H1 (cell line): ENCODE results near the gene NAPG.
"Not testable (repeated sequence)": the region's sequence is repeated elsewhere in the genome, so short reads cannot be mapped to it uniquely, and the experiment has no call there.

Experiments used
- CHD1 ChIP-seq: IDR thresholded peaks from 2 replicates; pipeline ENCODE4 v1.6.1; 2012; ENCODE audit warnings: low read depth, low read length, improper control_type of control experiment
- EP300 ChIP-seq, 2 experiments: IDR thresholded peaks; 1 replicate in 1 of 2; 2 replicates in 1 of 2; pipeline ENCODE4 v1.6.1; 2011 to 2012; ENCODE audit warnings: low read depth in 2 of 2, low read length in 2 of 2, mild to moderate bottlenecking in 2 of 2, borderline replicate concordance in 1 of 2, inconsistent platforms in 1 of 2, moderate library complexity in 1 of 2
- EZH2 ChIP-seq: fragments of 200-600 bp; sonication (generic); IDR thresholded peaks from 2 replicates; pipeline ENCODE4 v1.7.1; 2012; ENCODE audit warnings: low read depth, mild to moderate bottlenecking, moderate library complexity, low read length, inconsistent platforms; ENCODE audit not compliant: severe bottlenecking
- FOSL1 ChIP-seq: IDR thresholded peaks from 2 replicates; pipeline ENCODE4 v1.6.1; 2011; ENCODE audit warnings: mild to moderate bottlenecking, low read depth, low read length, moderate library complexity; ENCODE audit not compliant: insufficient read depth
- POLR2A ChIP-seq, 2 experiments: IDR thresholded peaks; 1 replicate in 1 of 2; 2 replicates in 1 of 2; pipeline ENCODE4 v1.6.1; 2011; ENCODE audit warnings: low read depth in 2 of 2, low read length in 2 of 2, mild to moderate bottlenecking in 2 of 2; ENCODE audit errors: control extremely low read depth in 1 of 2
- POLR2AphosphoS5 ChIP-seq: IDR thresholded peaks from 2 replicates; pipeline ENCODE4 v1.6.1; 2011; ENCODE audit warnings: low read depth, low read length
- RAD21 ChIP-seq, 2 experiments: IDR thresholded peaks in 1 of 2; conservative IDR thresholded peaks in 1 of 2; 2 replicates each; pipeline ENCODE4 v1.6.1; 2011; ENCODE audit warnings: low read depth in 2 of 2, low read length in 2 of 2, improper control_type of control experiment in 1 of 2, inconsistent platforms in 1 of 2, mild to moderate bottlenecking in 1 of 2, moderate library complexity in 1 of 2
- SRF ChIP-seq: IDR thresholded peaks from 2 replicates; pipeline ENCODE4 v1.6.1; 2011; ENCODE audit warnings: mild to moderate bottlenecking, low read depth, low read length, moderate library complexity
- SUZ12 ChIP-seq: fragments of 200-600 bp; sonication (generic); IDR thresholded peaks from 2 replicates; pipeline ENCODE4 v1.6.1; 2012; ENCODE audit warnings: mild to moderate bottlenecking, inconsistent platforms, low read length, moderate library complexity, mixed read lengths
- TAF1 ChIP-seq: IDR thresholded peaks from 2 replicates; pipeline ENCODE4 v1.6.1; 2011; ENCODE audit warnings: mild to moderate bottlenecking, low read depth, low read length
- TEAD4 ChIP-seq: IDR thresholded peaks from 2 replicates; pipeline ENCODE4 v1.6.1; 2012; ENCODE audit warnings: low read depth, low read length, inconsistent platforms, mixed read lengths
- TF ChIP-seq, protein P1 (sequence below), 3 experiments: IDR thresholded peaks; 1 replicate in 2 of 3; 2 replicates in 1 of 3; pipeline versions ENCODE4 v1.5.1 to v1.6.1; 2011; ENCODE audit warnings: low read length in 3 of 3, mild to moderate bottlenecking in 3 of 3, inconsistent platforms in 2 of 3, low read depth in 1 of 3, moderate library complexity in 1 of 3; ENCODE audit not compliant: insufficient read depth in 1 of 3; ENCODE audit errors: control extremely low read depth in 1 of 3
- TF ChIP-seq, protein P2 (sequence below): IDR thresholded peaks from 2 replicates; pipeline ENCODE4 v1.6.1; 2011; ENCODE audit warnings: low read depth, mild to moderate bottlenecking, low read length; ENCODE audit not compliant: insufficient read depth
- TF ChIP-seq, protein P3 (sequence below): IDR thresholded peaks from 2 replicates; pipeline ENCODE4 v1.6.1; 2012; ENCODE audit warnings: inconsistent platforms

DNA sequence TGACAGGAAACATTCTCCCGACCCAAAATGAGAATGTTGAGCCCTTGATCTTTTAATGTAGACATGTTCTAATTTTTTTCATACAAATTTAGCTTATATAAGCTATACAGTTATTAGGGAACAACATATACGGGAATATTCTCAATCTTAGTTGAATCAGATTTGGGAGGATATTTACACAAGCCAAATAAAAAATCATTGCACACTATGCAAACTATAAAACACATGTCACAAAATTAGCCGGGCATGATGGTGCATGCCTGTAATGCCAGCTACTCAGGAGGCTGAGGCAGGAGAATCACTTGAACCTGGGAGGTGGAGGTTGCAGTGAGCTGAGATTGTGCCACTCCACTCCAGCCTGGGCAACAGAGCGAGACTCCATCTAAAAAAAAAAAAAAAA, 71.9 kb downstream of the NAPG start:
- not testable (repeated sequence) for TF ChIP-seq CHD1; EP300 (IDR thresholded peaks at IDR 0.05; ENCODE audit: borderline replicate concordance in 1 of 2, low read depth in 2 of 2, low read length in 2 of 2); EZH2; TEAD4; FOSL1; POLR2AphosphoS5; SRF; POLR2A (IDR thresholded peaks at IDR 0.05; ENCODE audit: control extremely low read depth in 1 of 2, low read depth in 2 of 2, low read length in 2 of 2); SUZ12; TAF1; RAD21 (IDR thresholded peaks at IDR 0.05 in 1 of 2, conservative IDR thresholded peaks at IDR 0.05 in 1 of 2; ENCODE audit: low read depth in 2 of 2, low read length in 2 of 2)
- TF ChIP-seq, protein P1, sequence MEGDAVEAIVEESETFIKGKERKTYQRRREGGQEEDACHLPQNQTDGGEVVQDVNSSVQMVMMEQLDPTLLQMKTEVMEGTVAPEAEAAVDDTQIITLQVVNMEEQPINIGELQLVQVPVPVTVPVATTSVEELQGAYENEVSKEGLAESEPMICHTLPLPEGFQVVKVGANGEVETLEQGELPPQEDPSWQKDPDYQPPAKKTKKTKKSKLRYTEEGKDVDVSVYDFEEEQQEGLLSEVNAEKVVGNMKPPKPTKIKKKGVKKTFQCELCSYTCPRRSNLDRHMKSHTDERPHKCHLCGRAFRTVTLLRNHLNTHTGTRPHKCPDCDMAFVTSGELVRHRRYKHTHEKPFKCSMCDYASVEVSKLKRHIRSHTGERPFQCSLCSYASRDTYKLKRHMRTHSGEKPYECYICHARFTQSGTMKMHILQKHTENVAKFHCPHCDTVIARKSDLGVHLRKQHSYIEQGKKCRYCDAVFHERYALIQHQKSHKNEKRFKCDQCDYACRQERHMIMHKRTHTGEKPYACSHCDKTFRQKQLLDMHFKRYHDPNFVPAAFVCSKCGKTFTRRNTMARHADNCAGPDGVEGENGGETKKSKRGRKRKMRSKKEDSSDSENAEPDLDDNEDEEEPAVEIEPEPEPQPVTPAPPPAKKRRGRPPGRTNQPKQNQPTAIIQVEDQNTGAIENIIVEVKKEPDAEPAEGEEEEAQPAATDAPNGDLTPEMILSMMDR (IDR thresholded peaks at IDR 0.05; ENCODE audit: control extremely low read depth in 1 of 3, insufficient read depth in 1 of 3, low read depth in 1 of 3, low read length in 3 of 3) = not testable (repeated sequence)
- TF ChIP-seq, protein P2, sequence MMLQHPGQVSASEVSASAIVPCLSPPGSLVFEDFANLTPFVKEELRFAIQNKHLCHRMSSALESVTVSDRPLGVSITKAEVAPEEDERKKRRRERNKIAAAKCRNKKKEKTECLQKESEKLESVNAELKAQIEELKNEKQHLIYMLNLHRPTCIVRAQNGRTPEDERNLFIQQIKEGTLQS = not testable (repeated sequence)
- TF ChIP-seq, protein P3, sequence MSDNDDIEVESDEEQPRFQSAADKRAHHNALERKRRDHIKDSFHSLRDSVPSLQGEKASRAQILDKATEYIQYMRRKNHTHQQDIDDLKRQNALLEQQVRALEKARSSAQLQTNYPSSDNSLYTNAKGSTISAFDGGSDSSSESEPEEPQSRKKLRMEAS = not testable (repeated sequence)
